ENCODE measurements around the gene CNOT3. TPM values are rescaled to one million over a fixed set of nuclear protein-coding genes. Genes with fewer than 3 reads are reported as not detected.

Gene CNOT3
- total and polyA plus RNA-seq, 2 donors (not counting 1 experiment from before 2014, with no cell fraction given) = 28.1 to 82.1 TPM

DNA sequence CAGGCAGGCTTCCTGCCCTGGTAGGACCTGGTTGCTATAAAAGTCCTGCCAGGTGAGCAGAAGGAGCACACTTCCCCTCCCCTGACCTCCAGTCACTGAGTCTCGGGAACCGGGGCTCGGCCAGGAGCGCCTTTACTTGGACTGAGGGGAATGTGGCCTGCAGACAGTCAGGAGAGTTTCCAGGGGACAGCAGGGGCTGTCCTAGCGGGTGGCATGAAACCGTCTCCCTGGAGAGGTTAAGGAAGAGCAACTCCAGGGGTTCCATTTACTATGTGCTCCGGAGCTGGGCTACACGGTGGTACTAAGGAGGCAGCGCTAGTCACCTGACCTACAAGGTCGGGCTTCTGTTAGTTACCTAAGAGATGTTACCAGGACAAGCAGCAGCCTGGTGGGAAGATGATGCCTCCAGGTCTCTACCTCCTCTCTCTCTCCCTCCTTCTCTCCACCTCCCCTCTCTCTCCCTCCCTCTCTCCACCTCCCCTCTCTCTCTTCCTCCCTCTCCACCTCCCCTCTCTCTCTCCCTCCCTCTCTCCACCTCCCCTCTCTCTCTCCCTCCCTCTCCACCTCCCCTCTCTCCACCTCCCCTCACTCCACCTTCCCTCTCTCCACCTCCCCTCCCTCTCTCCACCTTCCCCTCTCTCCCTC is 4.1 kb upstream of the CNOT3 start:
- Histone ChIP-seq H3K4me1 (ENCODE audit: control insufficient read depth in 2 of 2, insufficient read depth in 2 of 2, low read length in 2 of 2) (peaks cover 9 to 13% of the 10 kb centered on the region in 2 donors), H3K27me3 (replicated peaks in 1 of 4; ENCODE audit: control extremely low read depth in 1 of 4, control insufficient read depth in 3 of 4, insufficient read depth in 4 of 4, low read length in 3 of 4) (peaks cover 0 to 13% (median 2%) of the 10 kb centered on the region in 4 experiments), H3K79me2 (ENCODE audit: control insufficient read depth, insufficient read depth, low read length) (peaks cover 9% of the 10 kb centered on the region), H3K27ac (ENCODE audit: low read length in 2 of 2) (no peak overlapping the region), H3K9me3 (ENCODE audit: control extremely low read depth in 1 of 3, control insufficient read depth in 2 of 3, insufficient read depth in 1 of 3, low read length in 2 of 3) (no peaks in the 10 kb centered on the region), H3K9ac (ENCODE audit: low read length) (no peak overlapping the region), H3K4me3 (ENCODE audit: control extremely low read depth in 1 of 5, extremely low read depth in 1 of 5, insufficient read depth in 1 of 5, low read depth in 2 of 5, low read length in 4 of 5) (no peak overlapping the region), H2AFZ (ENCODE audit: insufficient read depth, low read depth, low read length, poor library complexity, severe bottlenecking) (no peak overlapping the region), H3K36me3 (replicated peaks in 1 of 2; ENCODE audit: control extremely low read depth in 1 of 2, control insufficient read depth in 1 of 2, extremely low read depth in 1 of 2, insufficient read depth in 2 of 2, low read length in 1 of 2) (peaks cover 1 to 13% of the 10 kb centered on the region in 2 experiments), H4K20me1 (ENCODE audit: control insufficient read depth, insufficient read depth, low read length, poor library complexity, severe bottlenecking) (peaks cover 6% of the 10 kb centered on the region), H3K4me2 (replicated peaks; ENCODE audit: low read depth, low read length, poor library complexity, severe bottlenecking) (no peak overlapping the region)
- DNase-seq (peak; percentile 74), ATAC-seq (ENCODE audit: low read depth) (no peak)
- Mint-ChIP-seq H3K4me3 (no peak overlapping the region), H3K27ac (no peak overlapping the region), H3K9me3 (ENCODE audit: insufficient read depth) (no peaks in the 10 kb centered on the region), H3K4me1 (peaks cover 16% of the 10 kb centered on the region), H3K27me3 (peaks cover 4% of the 10 kb centered on the region)
- POLR2A ChIA-PET = no interaction called here
- CTCF ChIA-PET = no interaction called here
- TF ChIP-seq, protein P1, sequence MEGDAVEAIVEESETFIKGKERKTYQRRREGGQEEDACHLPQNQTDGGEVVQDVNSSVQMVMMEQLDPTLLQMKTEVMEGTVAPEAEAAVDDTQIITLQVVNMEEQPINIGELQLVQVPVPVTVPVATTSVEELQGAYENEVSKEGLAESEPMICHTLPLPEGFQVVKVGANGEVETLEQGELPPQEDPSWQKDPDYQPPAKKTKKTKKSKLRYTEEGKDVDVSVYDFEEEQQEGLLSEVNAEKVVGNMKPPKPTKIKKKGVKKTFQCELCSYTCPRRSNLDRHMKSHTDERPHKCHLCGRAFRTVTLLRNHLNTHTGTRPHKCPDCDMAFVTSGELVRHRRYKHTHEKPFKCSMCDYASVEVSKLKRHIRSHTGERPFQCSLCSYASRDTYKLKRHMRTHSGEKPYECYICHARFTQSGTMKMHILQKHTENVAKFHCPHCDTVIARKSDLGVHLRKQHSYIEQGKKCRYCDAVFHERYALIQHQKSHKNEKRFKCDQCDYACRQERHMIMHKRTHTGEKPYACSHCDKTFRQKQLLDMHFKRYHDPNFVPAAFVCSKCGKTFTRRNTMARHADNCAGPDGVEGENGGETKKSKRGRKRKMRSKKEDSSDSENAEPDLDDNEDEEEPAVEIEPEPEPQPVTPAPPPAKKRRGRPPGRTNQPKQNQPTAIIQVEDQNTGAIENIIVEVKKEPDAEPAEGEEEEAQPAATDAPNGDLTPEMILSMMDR (IDR thresholded peaks at IDR 0.05) = no peak
- TF ChIP-seq EZH2 (IDR thresholded peaks at IDR 0.05; ENCODE audit: borderline replicate concordance, insufficient read depth, low read depth, low read length, poor library complexity, severe bottlenecking) = no peak
- 78% methylated on average over 6 of the region's 10 CpGs for WGBS (ENCODE audit: insufficient coverage)
- intact Hi-C loops (cut with micrococcal nuclease) = no loop called here

DNA sequence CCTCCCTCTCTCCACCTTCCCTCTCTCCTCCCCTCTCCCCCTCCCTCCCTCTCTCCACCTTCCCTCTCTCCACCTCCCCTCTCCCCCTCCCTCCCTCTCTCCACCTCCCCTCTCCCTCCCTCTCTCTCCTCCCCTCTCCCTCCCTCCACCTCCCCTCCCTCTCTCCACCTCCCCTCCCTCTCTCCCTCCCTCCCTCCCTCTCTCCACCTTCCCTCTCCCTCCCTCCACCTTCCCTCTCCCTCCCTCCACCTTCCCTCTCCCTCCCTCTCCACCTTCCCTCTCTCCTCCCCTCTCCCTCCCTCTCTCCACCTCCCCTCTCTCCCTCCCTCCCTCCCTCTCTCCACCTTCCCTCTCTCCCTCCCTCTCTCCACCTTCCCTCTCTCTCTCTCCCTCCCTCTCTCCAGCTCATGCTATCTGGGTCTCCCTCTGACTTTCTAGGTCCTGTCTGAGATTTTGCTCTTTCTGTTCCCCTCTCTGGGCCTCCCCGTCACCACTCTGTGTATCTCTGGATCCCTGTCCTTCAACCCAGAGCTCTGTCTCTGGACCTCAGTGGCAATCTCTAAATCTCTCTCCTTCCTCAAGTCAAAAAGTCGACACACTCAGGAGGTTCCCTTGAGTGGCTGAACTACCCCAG is 3.5 kb upstream of the CNOT3 start:
- no peak for ATAC-seq (ENCODE audit: low read depth)
- Histone ChIP-seq H3K9me3 (ENCODE audit: control extremely low read depth in 1 of 3, control insufficient read depth in 2 of 3, insufficient read depth in 1 of 3, low read length in 2 of 3) (no peaks in the 10 kb centered on the region), H3K79me2 (ENCODE audit: control insufficient read depth, insufficient read depth, low read length) (peaks cover 15% of the 10 kb centered on the region), H3K27ac (ENCODE audit: low read length in 2 of 2) (no peak overlapping the region), H3K27me3 (replicated peaks in 1 of 4; ENCODE audit: control extremely low read depth in 1 of 4, control insufficient read depth in 3 of 4, insufficient read depth in 4 of 4, low read length in 3 of 4) (peaks cover 0 to 13% (median 2%) of the 10 kb centered on the region in 4 experiments), H2AFZ (ENCODE audit: insufficient read depth, low read depth, low read length, poor library complexity, severe bottlenecking) (no peak overlapping the region), H4K20me1 (ENCODE audit: control insufficient read depth, insufficient read depth, low read length, poor library complexity, severe bottlenecking) (peaks cover 12% of the 10 kb centered on the region), H3K36me3 (replicated peaks in 1 of 2; ENCODE audit: control extremely low read depth in 1 of 2, control insufficient read depth in 1 of 2, extremely low read depth in 1 of 2, insufficient read depth in 2 of 2, low read length in 1 of 2) (peaks cover 1 to 11% of the 10 kb centered on the region in 2 experiments), H3K4me2 (replicated peaks; ENCODE audit: low read depth, low read length, poor library complexity, severe bottlenecking) (no peak overlapping the region), H3K4me3 (ENCODE audit: control extremely low read depth in 1 of 5, extremely low read depth in 1 of 5, insufficient read depth in 1 of 5, low read depth in 2 of 5, low read length in 4 of 5) (no peak overlapping the region), H3K4me1 (ENCODE audit: control insufficient read depth in 2 of 2, insufficient read depth in 2 of 2, low read length in 2 of 2) (peaks cover 15 to 20% of the 10 kb centered on the region in 2 donors), H3K9ac (ENCODE audit: low read length) (no peak overlapping the region)
- TF ChIP-seq, protein P1 (IDR thresholded peaks at IDR 0.05) = no peak
- TF ChIP-seq EZH2 (IDR thresholded peaks at IDR 0.05; ENCODE audit: borderline replicate concordance, insufficient read depth, low read depth, low read length, poor library complexity, severe bottlenecking) = no peak
- Mint-ChIP-seq H3K4me3 (no peak overlapping the region), H3K9me3 (ENCODE audit: insufficient read depth) (no peaks in the 10 kb centered on the region), H3K27ac (no peak overlapping the region), H3K4me1 (peaks cover 22% of the 10 kb centered on the region), H3K27me3 (peaks cover 4% of the 10 kb centered on the region)
- intact Hi-C loops (cut with micrococcal nuclease) = no loop called here
- DNase-seq = no peak
- WGBS (ENCODE audit: insufficient coverage) = 88% methylated on average over 2 of the region's 2 CpGs
- POLR2A ChIA-PET = no interaction called here
- CTCF ChIA-PET = no interaction called here
